HG02588 (cell line): Measurements from ENCODE around the gene CLCN4.

ENCODE experiments used
- ATAC-seq: cut with Tn5 transposase; IDR thresholded peaks from one replicate; pipeline ENCODE4 v1.9.1; 2021; ENCODE audit warnings: mild to moderate bottlenecking, moderate library complexity; ENCODE audit not compliant: unreplicated experiment

The CLCN4 gene

GRCh38 chrX:10156199-10157031 lies at the start of gene CLCN4:
TSS of gene CLCN4 (plus strand) at chrX:10156975. CDS start at chrX:10185033, 28,058 bp downstream.
- ATAC-seq, result peak; percentile 75

- ATAC-seq, result no peak
Observed at GRCh38 chrX:10107483-10107882, 49.3 kb upstream of the CLCN4 start.

- ATAC-seq, result no peak
Observed at GRCh38 chrX:10108288-10108687, 48.5 kb upstream of the CLCN4 start.

- no peak for ATAC-seq
Observed at GRCh38 chrX:10109695-10110094, 47.1 kb upstream of the CLCN4 start.

GRCh38 chrX:10110316-10110935 lies 46.3 kb upstream of the CLCN4 start:
- no peak for ATAC-seq

GRCh38 chrX:10110984-10111363 lies 45.8 kb upstream of the CLCN4 start:
- peak; percentile 43 for ATAC-seq

- no peak for ATAC-seq
Observed at GRCh38 chrX:10111364-10112148, 45.2 kb upstream of the CLCN4 start.

DNA sequence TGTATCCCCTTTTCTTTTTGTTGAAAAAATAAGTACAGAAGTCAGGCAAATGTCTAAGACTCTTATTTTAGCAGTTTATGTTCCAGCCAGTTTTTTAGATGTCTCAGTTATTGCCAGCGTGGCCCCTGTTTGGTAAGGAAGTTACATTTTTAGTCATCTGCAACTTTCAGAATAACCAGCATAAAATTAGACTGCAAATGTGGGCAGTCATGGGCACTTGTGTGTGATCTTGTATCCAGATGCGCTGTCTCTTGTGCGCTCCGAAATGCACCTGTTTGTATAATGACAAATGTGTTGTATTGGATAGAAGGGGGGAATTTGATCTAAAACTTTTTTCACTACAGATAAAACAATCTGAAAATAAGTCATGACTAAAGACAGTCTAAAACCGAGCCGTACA lies 44.3 kb upstream of the CLCN4 start:
- peak; percentile 71 for ATAC-seq

DNA sequence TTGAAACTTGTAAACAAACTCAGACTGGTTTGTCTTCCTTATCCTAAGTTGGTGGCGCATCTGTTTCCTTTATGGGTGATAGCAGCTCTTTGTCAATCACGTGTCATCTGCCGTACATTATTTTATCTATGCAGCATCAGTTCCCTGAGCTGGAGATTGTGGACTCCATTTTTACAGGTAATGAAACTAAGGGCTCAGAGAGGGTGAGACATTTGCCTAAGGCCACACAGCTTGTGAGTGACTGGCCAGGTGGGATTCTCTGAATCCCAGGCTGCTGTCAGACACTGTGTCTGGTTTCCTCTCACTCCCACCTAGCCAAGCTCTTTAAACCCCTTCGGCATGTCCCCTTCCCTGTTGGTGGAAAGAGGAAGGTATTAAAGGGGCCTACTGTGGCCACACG lies 41.7 kb upstream of the CLCN4 start:
- no peak for ATAC-seq

- ATAC-seq, result no peak
Observed at GRCh38 chrX:10117301-10117700, 39.5 kb upstream of the CLCN4 start.

- ATAC-seq, result no peak
Observed at GRCh38 chrX:10117864-10118377, 38.9 kb upstream of the CLCN4 start.

DNA sequence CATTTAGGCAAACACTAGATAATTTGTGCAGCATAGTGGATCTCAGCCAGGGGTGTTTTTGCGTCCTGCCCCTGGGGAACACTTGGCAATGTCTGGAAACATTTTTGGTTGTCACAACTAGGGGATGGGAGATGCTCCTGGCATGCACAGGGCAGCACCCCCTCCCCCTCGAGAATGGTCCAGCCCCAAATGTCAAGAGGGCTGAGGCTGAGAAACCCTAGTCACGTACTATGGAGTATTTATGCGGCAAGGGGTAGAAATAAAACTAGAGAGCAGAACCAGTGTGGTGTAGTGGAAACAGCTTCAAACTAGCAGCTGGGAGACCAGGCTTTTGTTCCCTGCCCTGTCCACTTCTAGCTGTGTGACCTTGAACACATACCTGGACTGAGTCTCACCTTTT lies 38.2 kb upstream of the CLCN4 start:
- ATAC-seq, result no peak

- peak; percentile 38 for ATAC-seq
Observed at GRCh38 chrX:10119399-10119990, 37.3 kb upstream of the CLCN4 start.

- ATAC-seq, result no peak
Observed at GRCh38 chrX:10120331-10120730, 36.4 kb upstream of the CLCN4 start.

DNA sequence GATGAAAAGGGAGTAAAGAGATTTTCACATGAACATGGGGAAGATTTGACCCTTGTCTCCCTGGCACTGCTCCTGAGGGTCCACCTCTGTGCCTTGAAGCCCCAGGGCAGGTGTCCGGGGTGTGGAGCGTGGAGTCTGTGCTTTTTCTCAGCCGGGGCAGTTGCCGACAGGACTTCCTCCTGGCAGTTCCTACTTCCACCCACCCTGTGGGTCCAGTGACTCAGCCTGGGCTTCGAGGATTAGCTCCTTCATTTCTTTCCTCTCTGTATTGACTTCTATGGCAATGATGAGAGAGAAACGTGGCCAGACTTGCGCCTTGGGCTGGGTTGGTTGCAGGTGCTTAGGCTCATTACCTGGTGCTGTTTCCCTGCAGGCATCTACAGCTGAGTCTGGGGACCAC lies 35.9 kb upstream of the CLCN4 start:
- ATAC-seq, result no peak

DNA sequence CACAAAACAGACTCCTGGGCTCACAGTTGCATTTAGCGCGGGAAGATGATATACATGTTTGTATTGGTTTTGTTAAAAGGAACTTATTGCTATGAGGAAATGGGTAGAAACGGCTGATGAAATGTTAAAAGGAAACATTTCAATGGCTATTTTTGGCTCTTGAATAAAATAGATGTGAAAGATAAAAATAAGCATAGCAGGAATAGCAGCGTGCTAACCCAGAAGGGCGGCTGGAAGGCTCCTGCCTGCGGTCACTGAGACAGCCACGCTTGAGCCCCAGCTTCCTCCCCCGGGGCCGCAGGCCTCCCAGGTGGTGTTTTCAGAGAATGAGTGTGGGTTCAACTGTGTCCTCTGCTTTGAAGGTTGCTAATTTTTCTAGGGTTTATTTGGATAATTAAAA lies 35.0 kb upstream of the CLCN4 start:
- peak; percentile 84 for ATAC-seq

DNA sequence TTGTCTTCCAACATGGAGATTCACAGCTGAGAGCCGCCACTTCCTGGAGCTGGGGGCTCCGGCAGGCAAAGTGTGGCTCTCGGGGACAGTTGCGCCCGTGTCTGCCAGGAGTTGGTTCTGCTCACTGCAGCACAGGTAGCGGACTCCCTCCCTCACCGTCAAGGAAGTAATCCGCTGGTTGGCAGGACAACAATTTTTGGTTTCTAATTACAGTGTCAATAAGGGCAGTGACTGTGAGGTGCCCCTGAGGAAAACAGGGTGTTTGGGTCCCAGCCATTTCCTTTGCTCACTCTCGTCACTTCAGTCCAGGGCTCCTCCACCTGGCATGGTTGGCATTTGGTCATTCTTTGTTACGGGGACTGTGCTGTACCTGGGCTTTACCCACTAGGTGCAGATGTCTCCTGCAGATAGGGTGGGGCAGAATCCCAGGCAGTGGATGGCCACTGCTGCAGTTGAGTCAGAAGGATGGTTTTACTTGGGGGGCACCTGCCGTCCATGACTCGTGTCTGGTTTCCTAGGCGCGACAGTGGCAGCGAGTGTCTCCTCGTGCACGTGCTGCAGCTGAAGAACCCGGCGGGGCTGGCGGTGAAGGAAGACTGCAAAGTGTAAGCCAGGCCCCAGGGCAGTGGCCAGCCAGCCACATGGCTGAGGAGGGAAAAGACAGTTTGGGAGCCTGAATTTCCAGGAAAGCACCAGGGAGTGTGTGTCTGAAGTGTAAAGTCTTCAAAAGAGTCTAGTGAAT lies 32.1 kb upstream of the CLCN4 start:
- ATAC-seq, result no peak

- no peak for ATAC-seq
Observed at GRCh38 chrX:10125248-10125615, 31.5 kb upstream of the CLCN4 start.

DNA sequence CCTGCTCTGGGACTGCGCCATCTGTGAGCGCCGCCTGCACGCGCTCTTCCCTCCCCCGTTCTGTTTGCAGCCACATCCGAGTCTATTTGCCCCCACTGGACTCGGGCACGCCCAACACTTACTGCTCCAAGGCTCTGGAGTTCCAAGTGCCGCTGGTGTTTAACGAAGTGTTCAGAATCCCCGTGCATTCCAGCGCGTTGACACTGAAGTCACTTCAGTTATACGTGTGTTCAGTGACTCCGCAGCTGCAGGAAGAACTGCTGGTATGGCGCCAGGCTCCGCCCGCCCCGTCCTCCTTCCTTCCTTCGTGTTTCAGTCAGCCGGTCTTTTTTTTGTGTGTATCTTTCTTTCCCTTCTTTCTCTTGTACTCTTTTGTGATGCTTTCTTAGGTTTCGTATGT lies 30.7 kb upstream of the CLCN4 start:
- ATAC-seq, result no peak

DNA sequence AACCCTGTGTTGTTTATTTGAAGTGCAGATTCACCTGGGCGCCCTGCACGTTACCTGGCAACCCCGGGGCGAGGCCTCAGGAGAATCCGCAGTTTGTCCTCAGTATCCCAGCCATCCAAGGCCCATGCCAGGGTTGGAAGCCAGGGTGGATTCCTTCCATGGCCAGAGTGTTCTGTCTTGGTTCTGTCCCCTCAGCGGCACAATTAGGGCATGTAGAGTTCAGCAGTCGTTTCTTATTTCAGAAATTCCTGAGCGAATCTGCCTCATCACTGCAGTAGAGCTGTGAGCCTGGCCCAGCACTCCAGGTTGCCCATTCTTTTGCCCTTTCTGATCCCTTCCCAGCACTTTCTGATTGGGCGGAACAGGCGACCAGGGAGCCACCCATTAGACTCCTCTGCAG lies 29.9 kb upstream of the CLCN4 start:
- ATAC-seq, result no peak

GRCh38 chrX:10128386-10128785 lies 28.4 kb upstream of the CLCN4 start:
- ATAC-seq, result no peak
